HG02642 (cell line): ENCODE results near the gene ARSB.

Experiments
- ATAC-seq: cut with Tn5 transposase; IDR thresholded peaks from one replicate; pipeline ENCODE4 v1.9.1; 2021; ENCODE audit warnings: mild to moderate bottlenecking; ENCODE audit not compliant: unreplicated experiment, poor library complexity

The ARSB gene

GRCh38 chr5:78761840-78762239, 223.3 kb downstream of the ARSB start:
- no peak for ATAC-seq

- ATAC-seq, result no peak
Measured at GRCh38 chr5:78760770-78761169, 224.3 kb downstream of the ARSB start.

GRCh38 chr5:78760366-78760765, 224.7 kb downstream of the ARSB start:
- ATAC-seq, result no peak

- peak; percentile 62 for ATAC-seq
Measured at GRCh38 chr5:78758169-78758839, 226.8 kb downstream of the ARSB start.

GRCh38 chr5:78757269-78758053, 227.6 kb downstream of the ARSB start:
- ATAC-seq, result peak; percentile 54

GRCh38 chr5:78756858-78757257, 228.3 kb downstream of the ARSB start:
- ATAC-seq, result no peak

- no peak for ATAC-seq
Measured at GRCh38 chr5:78755822-78756429, 229.2 kb downstream of the ARSB start.

- no peak for ATAC-seq
Measured at GRCh38 chr5:78754655-78755054, 230.5 kb downstream of the ARSB start.

GRCh38 chr5:78753093-78753531, 232.0 kb downstream of the ARSB start:
- ATAC-seq, result no peak

GRCh38 chr5:78751872-78752271, 233.2 kb downstream of the ARSB start:
- ATAC-seq, result no peak

- no peak for ATAC-seq
Measured at GRCh38 chr5:78750281-78750680, 234.8 kb downstream of the ARSB start.

- no peak for ATAC-seq
Measured at GRCh38 chr5:78747705-78748359, 237.3 kb downstream of the ARSB start.

GRCh38 chr5:78747055-78747454, 238.1 kb downstream of the ARSB start:
- ATAC-seq, result no peak

- no peak for ATAC-seq
Measured at GRCh38 chr5:78746021-78746770, 238.9 kb downstream of the ARSB start.

- ATAC-seq, result no peak
Measured at GRCh38 chr5:78744951-78745534, 240.1 kb downstream of the ARSB start.

- ATAC-seq, result no peak
Measured at GRCh38 chr5:78741019-78741418, 244.1 kb downstream of the ARSB start.

- ATAC-seq, result no peak
Measured at GRCh38 chr5:78738693-78739300, 246.3 kb downstream of the ARSB start.

- no peak for ATAC-seq
Measured at GRCh38 chr5:78738104-78738503, 247.0 kb downstream of the ARSB start.

- ATAC-seq, result no peak
Measured at GRCh38 chr5:78735834-78736463, 249.2 kb downstream of the ARSB start.
